BLaER1 (cell line): ENCODE data around the gene SMYD3.

Source experiments
- H3K27ac ChIP-seq: shearing (Covaris generic); formaldehyde crosslinking; 2 replicates; pipeline ENCODE4 v1.8.1; 2022
- H3K27me3 ChIP-seq: shearing (Covaris generic); formaldehyde crosslinking; 2 replicates; pipeline ENCODE4 v1.8.1; 2022
- H3K36me3 ChIP-seq: shearing (Covaris generic); formaldehyde crosslinking; 2 replicates; pipeline ENCODE4 v1.8.1; 2022
- H3K4me1 ChIP-seq: shearing (Covaris generic); formaldehyde crosslinking; 2 replicates; pipeline ENCODE4 v1.8.1; 2022
- H3K4me2 ChIP-seq: shearing (Covaris generic); formaldehyde crosslinking; 2 replicates; pipeline ENCODE4 v1.8.1; 2022
- H3K4me3 ChIP-seq: shearing (Covaris generic); formaldehyde crosslinking; 2 replicates; pipeline ENCODE4 v1.8.1; 2022
- H3K9ac ChIP-seq: shearing (Covaris generic); formaldehyde crosslinking; 2 replicates; pipeline ENCODE4 v1.8.1; 2022
- H3K9me3 ChIP-seq: shearing (Covaris generic); formaldehyde crosslinking; 2 replicates; pipeline ENCODE4 v1.8.1; 2022
- H4K20me1 ChIP-seq: shearing (Covaris generic); formaldehyde crosslinking; 2 replicates; pipeline ENCODE4 v1.8.1; 2022
- Cebpa-rat ChIP-seq: shearing (Covaris generic); IDR thresholded peaks from 2 replicates; pipeline ENCODE4 v1.8.1; 2022

The SMYD3 gene

GRCh38 chr1:246052603-246053002 is 454.5 kb downstream of the SMYD3 start:
- Histone ChIP-seq H3K4me3 (no peak overlapping the region), H4K20me1 (no peaks in the 10 kb centered on the region), H3K9me3 (0 out of 2 replicates have a peak, but pooled peaks cover 9% of the 10 kb centered on the region), H3K27me3 (no peaks in the 10 kb centered on the region), H3K27ac (no peak overlapping the region), H3K9ac (no peak overlapping the region), H3K36me3 (no peaks in the 10 kb centered on the region), H3K4me1 (no peaks in the 10 kb centered on the region), H3K4me2 (no peak overlapping the region)
- TF ChIP-seq Cebpa-rat, result no peak

GRCh38 chr1:246051909-246052518 is 455.1 kb downstream of the SMYD3 start:
- H3K27me3 ChIP-seq, result no peaks in the 10 kb centered on the region
- H3K4me2 ChIP-seq, result no peak overlapping the region
- H3K4me1 ChIP-seq, result no peaks in the 10 kb centered on the region
- no peaks in the 10 kb centered on the region for H3K36me3 ChIP-seq
- TF ChIP-seq Cebpa-rat, result no peak
- H3K9me3 ChIP-seq, result 0 out of 2 replicates have a peak, but pooled peaks cover 9% of the 10 kb centered on the region
- H4K20me1 ChIP-seq, result no peaks in the 10 kb centered on the region
- no peak overlapping the region for H3K4me3 ChIP-seq
- no peak overlapping the region for H3K27ac ChIP-seq
- H3K9ac ChIP-seq, result no peak overlapping the region

- Histone ChIP-seq H3K4me1 (no peaks in the 10 kb centered on the region), H3K27me3 (no peaks in the 10 kb centered on the region), H3K36me3 (no peaks in the 10 kb centered on the region), H3K27ac (no peak overlapping the region), H3K9me3 (0 out of 2 replicates have a peak, but pooled peaks cover 5% of the 10 kb centered on the region), H3K4me3 (no peak overlapping the region), H3K4me2 (no peak overlapping the region), H4K20me1 (no peaks in the 10 kb centered on the region), H3K9ac (no peak overlapping the region)
- no peak for TF ChIP-seq Cebpa-rat
These were observed 458.4 kb downstream of the SMYD3 start for GRCh38 chr1:246048693-246049092.

- Histone ChIP-seq H4K20me1 (no peaks in the 10 kb centered on the region), H3K27ac (no peak overlapping the region), H3K27me3 (no peaks in the 10 kb centered on the region), H3K4me2 (no peak overlapping the region), H3K9ac (no peak overlapping the region), H3K4me3 (no peak overlapping the region), H3K9me3 (no peaks in the 10 kb centered on the region), H3K4me1 (no peaks in the 10 kb centered on the region), H3K36me3 (no peaks in the 10 kb centered on the region)
- TF ChIP-seq Cebpa-rat, result no peak
These were observed 463.5 kb downstream of the SMYD3 start for GRCh38 chr1:246043556-246043955.

- no peak for TF ChIP-seq Cebpa-rat
- Histone ChIP-seq H3K27me3 (no peaks in the 10 kb centered on the region), H3K4me2 (no peak overlapping the region), H3K27ac (no peak overlapping the region), H3K4me1 (no peaks in the 10 kb centered on the region), H3K36me3 (no peaks in the 10 kb centered on the region), H3K4me3 (no peak overlapping the region), H3K9me3 (no peaks in the 10 kb centered on the region), H3K9ac (no peak overlapping the region), H4K20me1 (no peaks in the 10 kb centered on the region)
These were observed 465.7 kb downstream of the SMYD3 start for GRCh38 chr1:246041360-246041759.

- H4K20me1 ChIP-seq, result no peaks in the 10 kb centered on the region
- no peak for TF ChIP-seq Cebpa-rat
- H3K27me3 ChIP-seq, result no peaks in the 10 kb centered on the region
- H3K9me3 ChIP-seq, result no peaks in the 10 kb centered on the region
- no peaks in the 10 kb centered on the region for H3K36me3 ChIP-seq
- H3K9ac ChIP-seq, result no peak overlapping the region
- H3K4me3 ChIP-seq, result no peak overlapping the region
- H3K4me1 ChIP-seq, result no peaks in the 10 kb centered on the region
- H3K4me2 ChIP-seq, result no peak overlapping the region
- H3K27ac ChIP-seq, result no peak overlapping the region
These were observed 466.7 kb downstream of the SMYD3 start for GRCh38 chr1:246040200-246040890.

GRCh38 chr1:246039584-246039983 is 467.5 kb downstream of the SMYD3 start:
- H3K27ac ChIP-seq, result no peak overlapping the region
- no peaks in the 10 kb centered on the region for H3K27me3 ChIP-seq
- H3K9me3 ChIP-seq, result no peaks in the 10 kb centered on the region
- H4K20me1 ChIP-seq, result no peaks in the 10 kb centered on the region
- no peak overlapping the region for H3K9ac ChIP-seq
- H3K4me1 ChIP-seq, result no peaks in the 10 kb centered on the region
- TF ChIP-seq Cebpa-rat, result no peak
- H3K4me3 ChIP-seq, result no peak overlapping the region
- H3K4me2 ChIP-seq, result no peak overlapping the region
- H3K36me3 ChIP-seq, result no peaks in the 10 kb centered on the region

GRCh38 chr1:246037832-246038231 is 469.2 kb downstream of the SMYD3 start:
- Histone ChIP-seq H3K9ac (no peak overlapping the region), H3K9me3 (no peaks in the 10 kb centered on the region), H4K20me1 (no peaks in the 10 kb centered on the region), H3K4me1 (no peaks in the 10 kb centered on the region), H3K27ac (no peak overlapping the region), H3K36me3 (no peaks in the 10 kb centered on the region), H3K4me3 (no peak overlapping the region), H3K4me2 (no peak overlapping the region), H3K27me3 (no peaks in the 10 kb centered on the region)
- no peak for TF ChIP-seq Cebpa-rat

- H4K20me1 ChIP-seq, result no peaks in the 10 kb centered on the region
These were observed 470.9 kb downstream of the SMYD3 start for GRCh38 chr1:246036175-246036574.

GRCh38 chr1:246035060-246035541 is 472.0 kb downstream of the SMYD3 start:
- H3K9ac ChIP-seq, result no peak overlapping the region
- no peak overlapping the region for H3K27ac ChIP-seq

More at GRCh38 chr1:246036175-246036574, 470.9 kb downstream of the SMYD3 start:
- Histone ChIP-seq H3K4me2 (no peak overlapping the region), H3K4me1 (0 out of 2 replicates have a peak, but pooled peaks cover 4% of the 10 kb centered on the region), H3K9ac (no peak overlapping the region), H3K4me3 (no peak overlapping the region), H3K27ac (no peak overlapping the region), H3K9me3 (no peaks in the 10 kb centered on the region), H3K27me3 (no peaks in the 10 kb centered on the region), H3K36me3 (no peaks in the 10 kb centered on the region)
- no peak for TF ChIP-seq Cebpa-rat

More at GRCh38 chr1:246035060-246035541, 472.0 kb downstream of the SMYD3 start:
- no peak overlapping the region for H3K4me3 ChIP-seq
- H3K4me2 ChIP-seq, result no peak overlapping the region
- no peaks in the 10 kb centered on the region for H4K20me1 ChIP-seq
- H3K36me3 ChIP-seq, result no peaks in the 10 kb centered on the region
- no peaks in the 10 kb centered on the region for H3K27me3 ChIP-seq
- TF ChIP-seq Cebpa-rat, result no peak
- H3K4me1 ChIP-seq, result 0 out of 2 replicates have a peak, but pooled peaks cover 4% of the 10 kb centered on the region
- peaks cover 7% of the 10 kb centered on the region for H3K9me3 ChIP-seq
